Measurements from ENCODE around the gene RNU1-4.
"Not testable (repeated sequence)": the region's sequence is repeated elsewhere in the genome, so short reads cannot be mapped to it uniquely, and the experiment has no call there.

RNU1-4 gene

GRCh38 chr1:16708704-16709103, 31.6 kb upstream of the RNU1-4 start:
- DNase-seq (ENCODE audit: low read depth) = not testable (repeated sequence)

- not testable (repeated sequence) for DNase-seq (ENCODE audit: low read depth)
Observed at GRCh38 chr1:16709659-16710087, 30.6 kb upstream of the RNU1-4 start.

GRCh38 chr1:16710618-16711017, 29.7 kb upstream of the RNU1-4 start:
- not testable (repeated sequence) for DNase-seq (ENCODE audit: low read depth)

DNA sequence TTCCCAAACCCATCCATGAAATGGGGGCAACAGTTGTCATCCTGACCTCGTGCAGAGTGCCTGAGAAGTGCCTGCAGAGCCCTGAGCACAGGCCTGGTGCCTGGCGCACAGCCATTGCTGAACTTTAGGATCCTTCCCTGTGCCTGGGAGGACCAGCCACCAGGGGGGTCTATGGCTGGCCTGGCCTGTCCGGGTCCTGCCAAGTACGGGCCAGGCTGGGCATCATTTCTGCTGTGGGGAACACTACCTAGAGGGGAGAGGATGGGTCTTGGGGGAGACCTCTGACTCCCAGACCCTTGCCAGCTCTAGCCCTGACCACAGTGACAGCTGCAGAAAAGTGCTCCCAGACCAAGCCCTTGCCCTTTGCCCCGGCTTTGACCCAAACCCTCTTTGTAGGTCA, 28.2 kb upstream of the RNU1-4 start:
- DNase-seq (ENCODE audit: low read depth) = not testable (repeated sequence)

GRCh38 chr1:16712582-16712981, 27.7 kb upstream of the RNU1-4 start:
- not testable (repeated sequence) for DNase-seq (ENCODE audit: low read depth)

GRCh38 chr1:16712984-16713383, 27.3 kb upstream of the RNU1-4 start:
- not testable (repeated sequence) for DNase-seq (ENCODE audit: low read depth)

DNA sequence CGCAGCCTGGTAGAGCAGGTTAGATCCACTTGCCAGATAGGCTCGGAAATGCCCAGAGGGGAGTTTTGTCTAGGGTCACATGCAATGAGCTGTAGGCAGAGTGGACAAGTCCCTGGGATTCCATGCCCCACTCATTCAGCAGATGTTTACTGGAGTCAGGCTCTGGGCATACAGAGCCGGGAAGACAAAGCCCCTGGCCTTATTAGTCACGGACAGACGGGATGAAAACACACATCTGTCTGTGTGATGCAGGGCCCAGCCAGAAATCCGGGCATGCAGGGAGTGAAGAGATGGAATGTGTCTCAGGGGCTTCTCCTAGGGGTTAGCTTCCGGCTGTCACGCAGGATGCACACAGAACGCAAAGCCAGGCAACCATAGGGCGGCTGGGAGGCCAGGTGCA, 26.8 kb upstream of the RNU1-4 start:
- not testable (repeated sequence) for DNase-seq (ENCODE audit: low read depth)

DNA sequence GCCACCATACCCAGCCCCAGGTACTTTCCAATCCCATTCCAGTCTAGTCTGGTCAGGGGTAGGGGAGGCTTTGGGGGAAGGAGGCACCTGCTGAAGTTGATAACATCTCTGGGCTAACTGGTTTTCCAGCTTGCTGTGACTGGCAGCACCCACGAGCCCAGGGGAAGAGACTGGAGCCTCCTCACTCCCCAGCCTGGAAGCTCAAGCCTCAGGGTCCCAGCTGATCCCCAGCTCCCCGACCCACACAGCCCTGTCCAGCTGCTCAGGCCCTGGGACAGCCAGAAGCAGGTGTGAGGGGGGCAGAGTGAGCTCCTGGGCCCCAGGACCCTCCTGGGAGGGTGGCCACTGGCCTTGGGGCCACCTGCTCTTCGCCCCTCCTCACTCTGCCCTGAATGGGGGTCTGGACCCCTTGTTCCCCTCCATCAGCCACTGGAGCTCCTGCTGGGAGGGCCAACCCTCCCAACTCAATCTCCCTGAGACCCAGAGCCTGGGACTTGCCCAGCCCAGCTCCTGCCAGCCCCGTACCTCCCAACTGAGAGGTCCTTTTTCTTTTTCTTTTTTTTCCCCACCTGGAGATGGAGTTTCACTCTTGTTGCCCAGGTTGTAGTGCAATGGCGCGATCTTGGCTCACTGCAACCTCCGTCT, 23.5 kb upstream of the RNU1-4 start:
- DNase-seq (ENCODE audit: low read depth) = no peak

DNA sequence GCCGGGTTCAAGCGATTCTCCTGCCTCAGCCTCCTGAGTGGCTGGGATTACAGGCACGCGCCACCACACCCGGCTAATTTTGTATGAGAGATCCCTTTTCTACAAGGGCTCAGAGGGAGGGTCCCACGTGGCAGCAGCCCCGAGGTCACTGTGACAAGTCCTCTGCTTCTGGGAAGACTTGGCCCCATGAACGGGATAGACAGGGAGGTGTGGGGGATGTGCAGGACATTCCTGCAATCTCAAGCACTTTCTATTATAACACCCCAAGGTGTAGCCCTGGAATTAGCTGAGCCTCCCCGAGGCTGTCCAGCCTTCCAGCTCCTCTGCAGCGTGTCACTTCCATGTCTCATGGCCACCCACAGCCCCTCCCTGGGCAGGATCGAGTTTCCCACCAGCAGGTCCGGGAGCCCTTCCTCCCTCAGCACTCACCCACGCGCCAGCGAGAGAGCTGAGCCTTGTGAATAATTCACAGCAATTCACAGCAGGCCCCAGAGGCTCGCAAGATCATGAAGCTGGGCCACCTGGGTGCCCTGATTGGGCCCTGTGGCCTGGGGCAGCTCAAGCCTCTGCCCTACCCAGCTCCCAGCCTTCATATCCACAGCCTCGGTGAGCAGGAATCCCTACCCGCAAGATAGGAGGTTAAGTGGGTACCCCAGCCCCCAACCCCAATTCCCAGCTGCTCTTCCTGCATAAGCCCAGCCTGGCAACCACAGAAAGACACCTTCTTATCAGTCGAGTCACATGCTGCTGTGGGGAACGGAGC, 22.8 kb upstream of the RNU1-4 start:
- no peak for DNase-seq (ENCODE audit: low read depth)

DNA sequence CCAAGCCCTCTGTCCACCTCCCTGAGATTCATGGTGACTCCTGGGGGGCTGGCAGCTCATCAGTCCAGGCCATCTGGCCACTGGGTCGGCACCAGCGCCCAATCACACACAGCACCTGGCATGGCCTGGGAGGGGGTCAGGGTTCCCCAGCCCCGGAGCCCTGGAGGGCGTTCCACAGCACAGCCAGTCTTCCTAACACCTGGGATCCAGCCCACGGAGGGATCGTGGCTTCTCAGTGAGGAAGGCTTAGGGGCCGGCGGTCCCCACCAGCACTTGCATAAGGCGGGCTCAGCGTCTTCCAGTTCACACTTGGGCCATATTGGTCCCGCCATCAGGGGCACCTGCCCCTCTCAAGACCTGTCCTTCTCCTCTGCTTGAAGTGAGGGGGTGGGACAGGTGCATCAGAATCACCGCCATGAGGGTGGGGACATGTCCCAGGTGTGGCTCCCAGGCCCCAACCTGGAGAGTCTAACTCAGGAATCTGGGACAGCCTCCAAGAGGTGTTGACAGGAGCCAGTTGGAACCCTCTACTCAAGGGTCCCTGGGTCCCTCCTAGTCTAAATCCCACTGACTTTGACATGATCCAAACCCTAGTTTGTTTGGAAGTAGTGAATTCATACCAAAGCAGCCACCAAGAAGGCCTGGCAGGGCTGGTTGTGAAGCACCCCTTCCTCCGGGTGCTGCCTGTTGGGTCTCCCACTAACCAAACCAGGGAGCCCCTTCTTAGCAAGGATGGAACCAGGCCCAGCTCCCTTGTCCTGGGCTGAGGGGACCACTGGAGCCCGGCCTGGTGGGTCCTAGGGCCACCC, 22.0 kb upstream of the RNU1-4 start:
- DNase-seq (ENCODE audit: low read depth) = not testable (repeated sequence)

DNA sequence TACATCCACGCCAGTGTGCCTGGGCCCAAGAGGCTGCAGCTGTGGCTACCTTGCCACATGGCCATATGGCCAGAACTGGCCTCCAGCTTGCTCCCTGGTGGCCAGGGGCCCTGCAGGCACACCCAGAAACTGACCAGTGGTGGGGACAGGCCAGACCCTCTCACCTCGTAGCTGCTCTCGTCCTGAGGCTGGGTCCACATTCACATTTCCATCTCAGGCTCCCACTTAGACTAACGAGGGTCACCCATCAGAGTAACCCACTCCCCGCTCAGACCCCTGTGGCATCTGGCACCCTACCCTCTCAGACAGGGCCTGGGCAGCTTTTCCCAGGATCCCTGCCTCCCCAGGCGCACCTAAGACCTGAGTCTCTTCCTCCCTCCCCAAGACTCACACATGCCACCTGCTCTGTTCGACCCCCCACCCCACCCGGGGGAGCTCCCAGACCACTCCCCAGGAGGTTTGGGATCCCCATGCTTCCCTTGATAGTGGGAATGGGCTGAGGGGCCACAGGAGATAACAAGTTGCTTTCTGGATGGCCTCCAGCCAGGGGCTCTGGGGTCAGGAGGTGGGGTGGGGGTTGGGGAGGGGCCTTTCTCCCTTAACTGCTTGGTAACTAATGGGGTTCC, 21.3 kb upstream of the RNU1-4 start:
- DNase-seq (ENCODE audit: low read depth) = no peak

DNA sequence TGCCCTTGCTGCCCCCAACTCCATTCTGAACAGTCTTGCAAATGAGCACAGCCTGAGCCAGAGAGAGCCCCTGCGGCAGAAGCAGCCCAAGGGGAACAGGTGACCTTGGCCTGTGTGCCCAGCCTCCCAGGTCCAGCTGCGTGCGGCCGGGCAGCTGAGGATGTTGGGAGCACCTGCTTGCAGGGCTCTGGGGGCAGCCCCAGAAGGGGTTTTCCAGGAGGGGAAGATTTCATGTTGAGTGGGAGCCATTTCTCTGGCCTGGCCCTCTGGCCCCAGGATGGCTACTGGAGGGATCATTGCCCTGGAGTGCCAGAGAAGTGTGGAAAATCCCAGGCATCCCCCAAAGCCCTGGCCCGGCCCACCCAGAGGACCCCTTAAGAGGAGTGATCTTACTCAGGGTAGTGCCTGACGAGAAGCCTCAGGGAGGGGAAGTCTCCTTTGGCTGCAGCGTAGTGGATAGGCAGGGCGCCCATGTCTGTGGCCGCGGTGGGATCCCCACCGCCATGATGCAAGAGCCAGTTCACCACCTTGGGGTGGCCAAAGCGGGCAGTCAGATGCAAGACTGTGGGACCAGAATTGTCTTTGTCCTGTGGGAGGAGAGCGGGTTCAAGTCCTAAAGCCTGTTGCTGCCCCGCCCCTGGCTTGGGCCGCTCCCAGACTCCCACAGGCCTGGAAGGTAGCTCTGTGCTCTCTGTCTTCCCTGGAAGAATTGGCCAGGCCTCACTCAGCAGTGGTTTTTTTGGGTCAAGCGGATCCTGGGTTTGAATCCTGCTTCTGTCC, 20.6 kb upstream of the RNU1-4 start:
- no peak for DNase-seq (ENCODE audit: low read depth)

GRCh38 chr1:16720351-16721223, 19.7 kb upstream of the RNU1-4 start:
- no peak for DNase-seq (ENCODE audit: low read depth)

GRCh38 chr1:16721871-16722641, 18.3 kb upstream of the RNU1-4 start:
- DNase-seq (ENCODE audit: low read depth) = no peak

- DNase-seq (ENCODE audit: low read depth) = no peak
Observed at GRCh38 chr1:16724718-16725438, 15.4 kb upstream of the RNU1-4 start.

- DNase-seq (ENCODE audit: low read depth) = not testable (repeated sequence)
Observed at GRCh38 chr1:16725439-16726245, 14.7 kb upstream of the RNU1-4 start.

DNA sequence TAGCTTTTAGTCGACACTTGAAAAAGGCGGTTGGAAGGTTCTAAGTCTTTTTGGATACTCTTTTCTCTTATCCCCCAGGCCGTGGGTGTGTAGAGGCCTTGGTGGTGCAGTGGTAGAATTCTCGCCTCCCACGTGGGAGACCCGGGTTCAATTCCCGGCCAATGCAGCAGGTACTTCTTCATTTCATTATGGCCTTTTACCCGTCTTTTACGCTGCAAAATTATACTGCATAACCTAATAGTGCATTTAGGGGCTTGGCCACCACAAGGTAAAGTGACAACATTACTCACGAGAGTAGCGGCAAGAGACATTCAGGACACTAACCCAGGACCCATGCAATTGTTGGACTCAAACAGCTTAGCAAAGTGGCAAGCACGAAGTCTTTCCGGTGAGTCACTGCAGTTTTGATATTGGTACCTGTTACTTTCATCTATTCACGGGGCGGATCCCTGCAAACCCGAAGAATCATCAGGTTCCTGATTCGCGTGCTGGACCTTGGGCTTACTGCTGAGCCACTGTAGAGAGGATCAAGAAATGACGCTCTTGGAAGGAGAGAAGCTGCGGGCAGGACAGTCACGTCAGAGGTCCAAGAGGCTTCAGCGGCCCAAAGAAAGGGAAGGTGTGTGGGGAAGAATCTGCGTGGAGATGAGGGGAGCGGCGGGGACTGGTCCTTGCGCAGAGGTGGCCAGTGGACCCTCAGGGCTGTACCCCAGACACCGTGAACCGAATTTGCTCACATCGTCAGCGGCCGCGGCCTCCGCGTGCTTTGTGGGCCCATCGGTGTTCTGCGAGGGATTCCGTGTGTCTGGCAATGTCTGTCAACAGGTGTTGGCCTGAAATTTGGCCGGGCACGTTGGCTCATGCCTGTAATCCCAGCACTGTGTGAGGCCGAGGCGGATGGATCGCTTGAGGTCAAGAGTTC, 12.9 kb upstream of the RNU1-4 start:
- DNase-seq (ENCODE audit: low read depth) = no peak

All from stimulated activated CD8-positive, alpha-beta memory T cell treated with anti-CD3 and anti-CD28 coated beads, Interleukin-12 subunit alpha, Interleukin-12 subunit beta, amount 100 ng/mL, for 4 hours (primary cell).